ENCODE measurements around the gene COL4A5. TPM values are rescaled to one million over a fixed set of nuclear protein-coding genes. Genes with fewer than 3 reads are reported as not detected.

The COL4A5 gene
- total and polyA plus RNA-seq, 2 of the 8 experiments (the other 6 are each of a cell fraction or from before 2014, with no cell fraction given): 24.9 to 30.2 TPM

DNA sequence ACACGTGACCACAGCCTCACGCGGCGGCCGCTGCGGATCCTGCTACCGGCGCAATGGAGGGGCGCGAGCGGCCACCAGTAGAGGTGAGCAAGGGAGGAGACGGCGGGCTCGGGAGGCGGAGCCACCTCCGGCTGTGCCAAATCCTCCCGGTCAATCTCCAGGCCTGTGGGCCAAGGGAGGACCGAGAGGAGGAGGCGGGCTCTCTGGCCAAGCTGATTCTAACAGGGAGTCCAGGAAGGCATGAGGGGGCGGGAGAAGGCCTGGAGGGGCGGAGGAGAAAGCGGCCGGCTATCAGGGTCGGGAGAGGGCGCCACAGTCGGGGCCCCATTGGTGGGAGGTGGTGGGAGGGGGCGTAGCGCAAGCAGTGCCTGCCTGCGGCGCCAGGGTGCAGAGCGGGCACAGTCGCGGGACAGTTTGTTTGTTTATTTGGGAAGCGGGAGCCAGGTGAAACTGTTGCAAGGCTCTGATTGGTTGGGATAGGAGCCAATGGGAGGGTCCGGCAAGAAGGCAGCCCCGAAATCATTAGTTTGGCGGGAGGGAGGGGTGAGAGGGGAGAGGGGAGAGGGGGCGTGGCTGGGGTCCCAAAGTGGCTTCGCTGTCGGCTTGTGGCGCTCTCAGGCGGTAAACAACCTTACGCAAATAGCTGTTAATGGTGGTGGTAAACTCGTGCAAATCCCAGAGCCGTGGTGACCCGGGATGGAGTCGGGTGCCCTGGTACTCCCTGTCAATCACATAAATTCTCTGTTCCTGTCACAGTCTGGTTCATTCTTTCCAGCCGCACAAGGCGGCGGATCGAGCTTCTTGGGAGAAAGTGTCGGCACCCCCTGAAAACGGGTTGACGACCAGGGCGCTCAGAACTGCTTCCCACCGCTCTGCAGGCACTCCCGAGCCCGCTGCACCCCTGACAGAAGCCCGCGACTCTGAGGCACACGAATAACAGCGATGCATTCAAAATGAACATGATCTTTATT lies 297.2 kb downstream of the COL4A5 start, which contains the start of gene IRS4 (continued):
- TF ChIP-seq, protein P1, sequence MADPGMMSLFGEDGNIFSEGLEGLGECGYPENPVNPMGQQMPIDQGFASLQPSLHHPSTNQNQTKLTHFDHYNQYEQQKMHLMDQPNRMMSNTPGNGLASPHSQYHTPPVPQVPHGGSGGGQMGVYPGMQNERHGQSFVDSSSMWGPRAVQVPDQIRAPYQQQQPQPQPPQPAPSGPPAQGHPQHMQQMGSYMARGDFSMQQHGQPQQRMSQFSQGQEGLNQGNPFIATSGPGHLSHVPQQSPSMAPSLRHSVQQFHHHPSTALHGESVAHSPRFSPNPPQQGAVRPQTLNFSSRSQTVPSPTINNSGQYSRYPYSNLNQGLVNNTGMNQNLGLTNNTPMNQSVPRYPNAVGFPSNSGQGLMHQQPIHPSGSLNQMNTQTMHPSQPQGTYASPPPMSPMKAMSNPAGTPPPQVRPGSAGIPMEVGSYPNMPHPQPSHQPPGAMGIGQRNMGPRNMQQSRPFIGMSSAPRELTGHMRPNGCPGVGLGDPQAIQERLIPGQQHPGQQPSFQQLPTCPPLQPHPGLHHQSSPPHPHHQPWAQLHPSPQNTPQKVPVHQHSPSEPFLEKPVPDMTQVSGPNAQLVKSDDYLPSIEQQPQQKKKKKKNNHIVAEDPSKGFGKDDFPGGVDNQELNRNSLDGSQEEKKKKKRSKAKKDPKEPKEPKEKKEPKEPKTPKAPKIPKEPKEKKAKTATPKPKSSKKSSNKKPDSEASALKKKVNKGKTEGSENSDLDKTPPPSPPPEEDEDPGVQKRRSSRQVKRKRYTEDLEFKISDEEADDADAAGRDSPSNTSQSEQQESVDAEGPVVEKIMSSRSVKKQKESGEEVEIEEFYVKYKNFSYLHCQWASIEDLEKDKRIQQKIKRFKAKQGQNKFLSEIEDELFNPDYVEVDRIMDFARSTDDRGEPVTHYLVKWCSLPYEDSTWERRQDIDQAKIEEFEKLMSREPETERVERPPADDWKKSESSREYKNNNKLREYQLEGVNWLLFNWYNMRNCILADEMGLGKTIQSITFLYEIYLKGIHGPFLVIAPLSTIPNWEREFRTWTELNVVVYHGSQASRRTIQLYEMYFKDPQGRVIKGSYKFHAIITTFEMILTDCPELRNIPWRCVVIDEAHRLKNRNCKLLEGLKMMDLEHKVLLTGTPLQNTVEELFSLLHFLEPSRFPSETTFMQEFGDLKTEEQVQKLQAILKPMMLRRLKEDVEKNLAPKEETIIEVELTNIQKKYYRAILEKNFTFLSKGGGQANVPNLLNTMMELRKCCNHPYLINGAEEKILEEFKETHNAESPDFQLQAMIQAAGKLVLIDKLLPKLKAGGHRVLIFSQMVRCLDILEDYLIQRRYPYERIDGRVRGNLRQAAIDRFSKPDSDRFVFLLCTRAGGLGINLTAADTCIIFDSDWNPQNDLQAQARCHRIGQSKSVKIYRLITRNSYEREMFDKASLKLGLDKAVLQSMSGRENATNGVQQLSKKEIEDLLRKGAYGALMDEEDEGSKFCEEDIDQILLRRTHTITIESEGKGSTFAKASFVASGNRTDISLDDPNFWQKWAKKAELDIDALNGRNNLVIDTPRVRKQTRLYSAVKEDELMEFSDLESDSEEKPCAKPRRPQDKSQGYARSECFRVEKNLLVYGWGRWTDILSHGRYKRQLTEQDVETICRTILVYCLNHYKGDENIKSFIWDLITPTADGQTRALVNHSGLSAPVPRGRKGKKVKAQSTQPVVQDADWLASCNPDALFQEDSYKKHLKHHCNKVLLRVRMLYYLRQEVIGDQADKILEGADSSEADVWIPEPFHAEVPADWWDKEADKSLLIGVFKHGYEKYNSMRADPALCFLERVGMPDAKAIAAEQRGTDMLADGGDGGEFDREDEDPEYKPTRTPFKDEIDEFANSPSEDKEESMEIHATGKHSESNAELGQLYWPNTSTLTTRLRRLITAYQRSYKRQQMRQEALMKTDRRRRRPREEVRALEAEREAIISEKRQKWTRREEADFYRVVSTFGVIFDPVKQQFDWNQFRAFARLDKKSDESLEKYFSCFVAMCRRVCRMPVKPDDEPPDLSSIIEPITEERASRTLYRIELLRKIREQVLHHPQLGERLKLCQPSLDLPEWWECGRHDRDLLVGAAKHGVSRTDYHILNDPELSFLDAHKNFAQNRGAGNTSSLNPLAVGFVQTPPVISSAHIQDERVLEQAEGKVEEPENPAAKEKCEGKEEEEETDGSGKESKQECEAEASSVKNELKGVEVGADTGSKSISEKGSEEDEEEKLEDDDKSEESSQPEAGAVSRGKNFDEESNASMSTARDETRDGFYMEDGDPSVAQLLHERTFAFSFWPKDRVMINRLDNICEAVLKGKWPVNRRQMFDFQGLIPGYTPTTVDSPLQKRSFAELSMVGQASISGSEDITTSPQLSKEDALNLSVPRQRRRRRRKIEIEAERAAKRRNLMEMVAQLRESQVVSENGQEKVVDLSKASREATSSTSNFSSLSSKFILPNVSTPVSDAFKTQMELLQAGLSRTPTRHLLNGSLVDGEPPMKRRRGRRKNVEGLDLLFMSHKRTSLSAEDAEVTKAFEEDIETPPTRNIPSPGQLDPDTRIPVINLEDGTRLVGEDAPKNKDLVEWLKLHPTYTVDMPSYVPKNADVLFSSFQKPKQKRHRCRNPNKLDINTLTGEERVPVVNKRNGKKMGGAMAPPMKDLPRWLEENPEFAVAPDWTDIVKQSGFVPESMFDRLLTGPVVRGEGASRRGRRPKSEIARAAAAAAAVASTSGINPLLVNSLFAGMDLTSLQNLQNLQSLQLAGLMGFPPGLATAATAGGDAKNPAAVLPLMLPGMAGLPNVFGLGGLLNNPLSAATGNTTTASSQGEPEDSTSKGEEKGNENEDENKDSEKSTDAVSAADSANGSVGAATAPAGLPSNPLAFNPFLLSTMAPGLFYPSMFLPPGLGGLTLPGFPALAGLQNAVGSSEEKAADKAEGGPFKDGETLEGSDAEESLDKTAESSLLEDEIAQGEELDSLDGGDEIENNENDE (IDR thresholded peaks at IDR 0.05; ENCODE audit: insufficient replicate concordance, low read length): no peak
- TF ChIP-seq KDM5A (IDR thresholded peaks at IDR 0.05; ENCODE audit: low read length) (no peak), CEBPB (IDR thresholded peaks at IDR 0.05; ENCODE audit: low read depth, low read length) (no peak), CHD1 (IDR thresholded peaks at IDR 0.05; ENCODE audit: low read depth, low read length) (no peak), BACH1 (IDR thresholded peaks at IDR 0.05; ENCODE audit: low read length) (no peak), TAF1 (IDR thresholded peaks at IDR 0.05; ENCODE audit: low read depth, low read length) (peak; percentile 57), NRF1 (IDR thresholded peaks at IDR 0.05; ENCODE audit: low read depth, low read length) (no peak), SUZ12 (IDR thresholded peaks at IDR 0.05; ENCODE audit: low read length) (no peak)
- TF ChIP-seq, protein P2, sequence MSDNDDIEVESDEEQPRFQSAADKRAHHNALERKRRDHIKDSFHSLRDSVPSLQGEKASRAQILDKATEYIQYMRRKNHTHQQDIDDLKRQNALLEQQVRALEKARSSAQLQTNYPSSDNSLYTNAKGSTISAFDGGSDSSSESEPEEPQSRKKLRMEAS (IDR thresholded peaks at IDR 0.05): peak; percentile 83

All from H1 (cell line).